Activated CD4-positive, alpha-beta T cell treated with anti-CD3 and anti-CD28 coated beads for 36 hours (primary cell): ENCODE measurements around the gene NPIPB6. TPM values are rescaled to one million over a fixed set of nuclear protein-coding genes. Genes with fewer than 3 reads are reported as not detected.
"Not testable (repeated sequence)": the region's sequence is repeated elsewhere in the genome, so short reads cannot be mapped to it uniquely, and the experiment has no call there.

Experiments
- ATAC-seq: fragments of 200-7000 bp; cut with Tn5 transposase; one replicate; pipeline ENCODE4 v1.10.0; 2021; ENCODE audit warnings: mild to moderate bottlenecking, moderate library complexity
- CTCF ChIA-PET: fragments of 350-600 bp; sonication (Branson Sonifier 250); formaldehyde crosslinking; loops from one replicate; lab custom pipeline; 2021; ENCODE audit warnings: antibody characterized with exemption; lab: Charles Lee
- POLR2A ChIA-PET: fragments of 350-600 bp; sonication (Branson Sonifier 250); formaldehyde crosslinking; loops from one replicate; lab custom pipeline; 2021; ENCODE audit warnings: antibody characterized with exemption, inconsistent platforms; lab: Charles Lee
- DNase-seq: peaks from one replicate; pipeline ENCODE4 v3.0.0-alpha.2; 2020
- H3K27ac Mint-ChIP-seq: one replicate; pipeline ENCODE4 v1.8.0; 2021; ENCODE audit warnings: mixed read lengths
- H3K27me3 Mint-ChIP-seq: one replicate; pipeline ENCODE4 v1.8.0; 2021; ENCODE audit warnings: mixed read lengths
- H3K36me3 Mint-ChIP-seq: one replicate; pipeline ENCODE4 v1.8.0; 2021; ENCODE audit warnings: low read depth, mixed read lengths
- H3K4me1 Mint-ChIP-seq: one replicate; pipeline ENCODE4 v1.8.0; 2021; ENCODE audit warnings: mixed read lengths
- H3K4me3 Mint-ChIP-seq: one replicate; pipeline ENCODE4 v1.8.0; 2021; ENCODE audit warnings: mild to moderate bottlenecking, moderate library complexity, mixed read lengths
- H3K9me3 Mint-ChIP-seq: one replicate; pipeline ENCODE4 v1.8.0; 2021; ENCODE audit warnings: low read depth, mixed read lengths
- intact Hi-C, 2 experiments: fragments of 100-400 bp; cut with DNase I in 1 of 2; cut with micrococcal nuclease in 1 of 2; formaldehyde crosslinking; loops; one replicate each; pipeline versions ENCODE4 v1.14.2 to v1.15.1; 2022 to 2024; cut with DNase I, micrococcal nuclease
- total RNA-seq, 2 experiments: library from RNA; stranded (reverse); gene quantifications; one replicate each; pipeline ENCODE4 v1.2.3, GENCODE V29; 2021

NPIPB6 gene
- total RNA-seq, 2 experiments from 2014 or later = 1.7 to 1.8 TPM

- POLR2A ChIA-PET, H3K4me3 Mint-ChIP-seq, H3K36me3 Mint-ChIP-seq, intact Hi-C loops, ATAC-seq, CTCF ChIA-PET, H3K27me3 Mint-ChIP-seq, H3K9me3 Mint-ChIP-seq, DNase-seq, H3K27ac Mint-ChIP-seq, H3K4me1 Mint-ChIP-seq: not testable (repeated sequence)
These were observed 25.1 kb downstream of the NPIPB6 start for GRCh38 chr16:28338230-28338629.

GRCh38 chr16:28336940-28337710, 26.2 kb downstream of the NPIPB6 start:
- H3K4me1 Mint-ChIP-seq, H3K4me3 Mint-ChIP-seq, ATAC-seq, H3K36me3 Mint-ChIP-seq, POLR2A ChIA-PET, H3K27ac Mint-ChIP-seq, intact Hi-C loops, H3K27me3 Mint-ChIP-seq, H3K9me3 Mint-ChIP-seq, DNase-seq: not testable (repeated sequence)
- CTCF ChIA-PET = interaction anchor here (0.6 kb wide), 1 partner anchor 136 kb away, joined by 3 read pairs; no protein-coding TSS in a partner anchor

- H3K27ac Mint-ChIP-seq, H3K4me1 Mint-ChIP-seq, H3K4me3 Mint-ChIP-seq, H3K36me3 Mint-ChIP-seq, ATAC-seq, POLR2A ChIA-PET, CTCF ChIA-PET, H3K27me3 Mint-ChIP-seq, DNase-seq, H3K9me3 Mint-ChIP-seq, intact Hi-C loops: not testable (repeated sequence)
These were observed 27.6 kb downstream of the NPIPB6 start for GRCh38 chr16:28335678-28336077.

DNA sequence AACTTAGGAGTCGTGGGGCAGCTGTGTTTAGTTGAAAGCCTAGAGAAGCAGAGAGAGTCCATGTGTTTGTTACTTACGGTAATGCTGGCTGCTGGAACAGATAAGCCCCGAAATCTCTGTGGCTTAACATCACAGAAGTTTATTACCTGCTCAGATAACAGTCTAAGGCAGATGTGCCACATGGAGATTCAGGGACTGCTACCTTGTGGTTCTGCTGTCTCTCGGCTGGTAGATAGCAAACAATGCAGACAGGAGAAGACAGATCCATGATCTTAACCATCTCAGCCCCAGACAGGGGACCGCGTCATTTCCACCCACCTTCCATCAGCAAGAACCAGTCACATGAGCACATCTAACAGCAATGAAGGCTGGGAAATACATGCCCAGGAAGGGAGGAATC, 30.7 kb downstream of the NPIPB6 start:
- H3K4me3 Mint-ChIP-seq, CTCF ChIA-PET, H3K27me3 Mint-ChIP-seq, H3K36me3 Mint-ChIP-seq, intact Hi-C loops, H3K27ac Mint-ChIP-seq, H3K4me1 Mint-ChIP-seq, DNase-seq, H3K9me3 Mint-ChIP-seq, POLR2A ChIA-PET, ATAC-seq: not testable (repeated sequence)

GRCh38 chr16:28330981-28331380, 32.3 kb downstream of the NPIPB6 start:
- DNase-seq, H3K4me1 Mint-ChIP-seq, CTCF ChIA-PET, H3K9me3 Mint-ChIP-seq, H3K27ac Mint-ChIP-seq, H3K27me3 Mint-ChIP-seq, H3K4me3 Mint-ChIP-seq, intact Hi-C loops, POLR2A ChIA-PET, H3K36me3 Mint-ChIP-seq: not testable (repeated sequence)
- peak; percentile 28 for ATAC-seq

DNA sequence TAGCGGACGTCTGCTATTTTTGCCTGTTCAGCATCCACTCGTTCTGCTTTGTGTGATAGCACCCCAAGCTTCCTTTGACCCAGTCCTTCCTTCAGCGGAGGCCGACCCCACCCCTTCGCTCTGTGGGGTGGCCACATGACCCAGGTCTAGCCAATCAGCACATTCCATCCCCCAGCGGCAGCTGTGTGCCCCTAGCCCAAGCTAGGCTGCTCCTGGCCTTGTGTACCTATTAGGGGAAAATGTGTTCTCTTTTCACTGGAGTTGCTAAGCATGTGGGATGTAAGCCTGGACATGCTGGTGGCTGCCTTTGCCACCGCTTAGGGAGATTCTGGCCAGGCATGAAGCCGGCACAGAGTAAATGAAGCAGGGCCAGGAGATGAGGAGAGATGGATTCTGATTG, 33.1 kb downstream of the NPIPB6 start:
- H3K9me3 Mint-ChIP-seq, H3K27ac Mint-ChIP-seq, H3K36me3 Mint-ChIP-seq, CTCF ChIA-PET, H3K4me1 Mint-ChIP-seq, POLR2A ChIA-PET, intact Hi-C loops, H3K4me3 Mint-ChIP-seq, H3K27me3 Mint-ChIP-seq: not testable (repeated sequence)
- DNase-seq = peak; percentile 33
- ATAC-seq = peak; percentile 71

- DNase-seq (peak; percentile 83), ATAC-seq (peak; percentile 84)
- no peaks in the 10 kb centered on the region for H3K4me1 Mint-ChIP-seq
- H3K27ac Mint-ChIP-seq = no peak overlapping the region
- no peak overlapping the region for H3K4me3 Mint-ChIP-seq
- H3K9me3 Mint-ChIP-seq = no peaks in the 10 kb centered on the region
- ChIA-PET CTCF (interaction anchor here (0.6 to 1.6 kb wide), 8 partner anchors 8 to 669 kb away, joined by 3 to 9 read pairs (median 4); no protein-coding TSS in a partner anchor), POLR2A (no interaction called here)
- no peaks in the 10 kb centered on the region for H3K36me3 Mint-ChIP-seq
- H3K27me3 Mint-ChIP-seq = no peaks in the 10 kb centered on the region
- intact Hi-C loops = no loop called here
These were observed 36.3 kb downstream of the NPIPB6 start for GRCh38 chr16:28326881-28327610.

DNA sequence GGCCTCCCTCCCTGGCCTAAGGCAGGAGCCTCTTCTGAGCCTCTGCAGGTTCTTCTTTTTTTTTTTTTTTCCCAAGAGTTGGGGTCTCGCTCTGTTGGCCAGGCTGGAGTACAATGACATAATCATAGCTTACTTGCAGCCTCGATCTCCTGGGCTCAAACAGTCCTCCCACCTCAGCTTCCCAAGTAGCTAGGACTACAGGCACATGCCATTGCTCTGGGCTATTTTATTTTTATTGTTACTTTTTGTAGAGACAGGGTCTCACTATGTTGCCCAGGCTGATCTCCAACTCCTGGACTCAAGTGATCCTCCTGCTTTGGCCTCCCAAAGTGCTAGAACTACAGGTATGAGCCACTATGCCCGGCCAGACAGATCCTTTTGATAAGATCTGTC, 38.4 kb downstream of the NPIPB6 start:
- H3K36me3 Mint-ChIP-seq = no peaks in the 10 kb centered on the region
- ChIA-PET POLR2A (no interaction called here), CTCF (interaction anchor here (1.6 kb wide), 1 partner anchor 47 kb away, joined by 6 read pairs; no protein-coding TSS in a partner anchor)
- H3K27me3 Mint-ChIP-seq = no peaks in the 10 kb centered on the region
- no peak overlapping the region for H3K4me3 Mint-ChIP-seq
- no peak for ATAC-seq
- intact Hi-C loops = no loop called here
- no peak overlapping the region for H3K27ac Mint-ChIP-seq
- no peaks in the 10 kb centered on the region for H3K4me1 Mint-ChIP-seq
- H3K9me3 Mint-ChIP-seq = no peaks in the 10 kb centered on the region
- DNase-seq = no peak

- ChIA-PET POLR2A (no interaction called here), CTCF (interaction anchor here (1.6 kb wide), 1 partner anchor 47 kb away, joined by 6 read pairs; no protein-coding TSS in a partner anchor)
- Mint-ChIP-seq H3K27me3 (no peaks in the 10 kb centered on the region), H3K9me3 (no peaks in the 10 kb centered on the region), H3K4me1 (no peaks in the 10 kb centered on the region), H3K27ac (no peak overlapping the region), H3K4me3 (no peak overlapping the region), H3K36me3 (peaks cover under 1% of the 10 kb centered on the region)
- ATAC-seq = no peak
- DNase-seq = no peak
- intact Hi-C loops = no loop called here
These were observed 38.9 kb downstream of the NPIPB6 start for GRCh38 chr16:28324235-28324886.

- POLR2A ChIA-PET = interaction anchor here (0.6 kb wide), 1 partner anchor 40 kb away, joined by 3 read pairs; no protein-coding TSS in a partner anchor
- intact Hi-C loops = no loop called here
These were observed 41.5 kb downstream of the NPIPB6 start for GRCh38 chr16:28321700-28322411.

GRCh38 chr16:28320741-28321140, 42.6 kb downstream of the NPIPB6 start:
- no peak overlapping the region for H3K27ac Mint-ChIP-seq
- POLR2A ChIA-PET = no interaction called here
- H3K27me3 Mint-ChIP-seq = no peaks in the 10 kb centered on the region
- CTCF ChIA-PET = interaction anchor here (1.4 kb wide), 1 partner anchor 43 kb away, joined by 5 read pairs; no protein-coding TSS in a partner anchor
- no peaks in the 10 kb centered on the region for H3K9me3 Mint-ChIP-seq
- intact Hi-C loops = no loop called here
- peaks cover 5% of the 10 kb centered on the region for H3K36me3 Mint-ChIP-seq
- H3K4me3 Mint-ChIP-seq = no peak overlapping the region
- ATAC-seq (no peak), DNase-seq (no peak)
- peaks cover 10% of the 10 kb centered on the region for H3K4me1 Mint-ChIP-seq

More at GRCh38 chr16:28321700-28322411, 41.5 kb downstream of the NPIPB6 start:
- Mint-ChIP-seq H3K4me3 (no peak overlapping the region), H3K27me3 (no peaks in the 10 kb centered on the region), H3K27ac (no peak overlapping the region), H3K36me3 (peaks cover 5% of the 10 kb centered on the region), H3K4me1 (peaks cover 7% of the 10 kb centered on the region), H3K9me3 (no peaks in the 10 kb centered on the region)
- DNase-seq (peak; percentile 73), ATAC-seq (peak; percentile 69)
- CTCF ChIA-PET = interaction anchor here (0.6 to 1.4 kb wide), 7 partner anchors 9 to 45 kb away, joined by 3 to 7 read pairs (median 4); no protein-coding TSS in a partner anchor
